ENCODE data around the gene METTL16.

METTL16 gene

GRCh38 chr17:2375406-2375805 lies 136.3 kb downstream of the METTL16 start:
- no peak for TF ChIP-seq POLR2A (IDR thresholded peaks at IDR 0.05; ENCODE audit: low read length)
- TF ChIP-seq GATA1 (IDR thresholded peaks at IDR 0.05; ENCODE audit: low read depth, low read length) = no peak
- no peak for DNase-seq

GRCh38 chr17:2374549-2375285 lies 137.0 kb downstream of the METTL16 start:
- TF ChIP-seq GATA1 (IDR thresholded peaks at IDR 0.05; ENCODE audit: low read depth, low read length) = no peak
- no peak for TF ChIP-seq POLR2A (IDR thresholded peaks at IDR 0.05; ENCODE audit: low read length)
- no peak for DNase-seq

GRCh38 chr17:2373179-2373578 lies 138.5 kb downstream of the METTL16 start:
- no peak for DNase-seq
- TF ChIP-seq POLR2A (IDR thresholded peaks at IDR 0.05; ENCODE audit: low read length) (no peak), GATA1 (IDR thresholded peaks at IDR 0.05; ENCODE audit: low read depth, low read length) (no peak)

GRCh38 chr17:2372681-2373080 lies 139.0 kb downstream of the METTL16 start:
- no peak for DNase-seq
- TF ChIP-seq GATA1 (IDR thresholded peaks at IDR 0.05; ENCODE audit: low read depth, low read length) (no peak), POLR2A (IDR thresholded peaks at IDR 0.05; ENCODE audit: low read length) (no peak)

GRCh38 chr17:2372180-2372579 lies 139.5 kb downstream of the METTL16 start:
- DNase-seq = no peak
- TF ChIP-seq GATA1 (IDR thresholded peaks at IDR 0.05; ENCODE audit: low read depth, low read length) = no peak
- no peak for TF ChIP-seq POLR2A (IDR thresholded peaks at IDR 0.05; ENCODE audit: low read length)

- TF ChIP-seq POLR2A (IDR thresholded peaks at IDR 0.05; ENCODE audit: low read length) (no peak), GATA1 (IDR thresholded peaks at IDR 0.05; ENCODE audit: low read depth, low read length) (no peak)
- no peak for DNase-seq
These were observed 140.2 kb downstream of the METTL16 start for GRCh38 chr17:2371183-2372130.

- DNase-seq = no peak
These were observed 141.5 kb downstream of the METTL16 start for GRCh38 chr17:2370211-2370589.

GRCh38 chr17:2369551-2370210 lies 142.0 kb downstream of the METTL16 start:
- TF ChIP-seq POLR2A (IDR thresholded peaks at IDR 0.05; ENCODE audit: low read length) (no peak), GATA1 (IDR thresholded peaks at IDR 0.05; ENCODE audit: low read depth, low read length) (no peak)
- no peak for DNase-seq

More at GRCh38 chr17:2370211-2370589, 141.5 kb downstream of the METTL16 start:
- TF ChIP-seq GATA1 (IDR thresholded peaks at IDR 0.05; ENCODE audit: low read depth, low read length) = no peak
- no peak for TF ChIP-seq POLR2A (IDR thresholded peaks at IDR 0.05; ENCODE audit: low read length)

GRCh38 chr17:2369039-2369438 lies 142.6 kb downstream of the METTL16 start:
- TF ChIP-seq POLR2A (IDR thresholded peaks at IDR 0.05; ENCODE audit: low read length) = no peak
- no peak for TF ChIP-seq GATA1 (IDR thresholded peaks at IDR 0.05; ENCODE audit: low read depth, low read length)
- no peak for DNase-seq

- TF ChIP-seq POLR2A (IDR thresholded peaks at IDR 0.05; ENCODE audit: low read length) = no peak
- TF ChIP-seq GATA1 (IDR thresholded peaks at IDR 0.05; ENCODE audit: low read depth, low read length) = no peak
- DNase-seq = no peak
These were observed 143.3 kb downstream of the METTL16 start for GRCh38 chr17:2368359-2368758.

- DNase-seq = no peak
- TF ChIP-seq GATA1 (IDR thresholded peaks at IDR 0.05; ENCODE audit: low read depth, low read length) (no peak), POLR2A (IDR thresholded peaks at IDR 0.05; ENCODE audit: low read length) (no peak)
These were observed 144.8 kb downstream of the METTL16 start for GRCh38 chr17:2366747-2367494.

Measured in erythroblast (primary cell).